Heart left ventricle (tissue), 16 donors: ENCODE measurements around the gene MCC. TPM values are rescaled to one million over a fixed set of nuclear protein-coding genes. Genes with fewer than 3 reads are reported as not detected.
A peak's percentile ranks its signal among the peaks of the same experiment; 100 is the strongest.

Experiments used
- ATAC-seq, 4 donors: fragments of 200-7000 bp; cut with Tn5 transposase; one replicate each; pipeline ENCODE4 v1.9.1; 2020 to 2022; ENCODE audit warnings: moderate library complexity in 4 of 4, mild to moderate bottlenecking in 3 of 4, moderate number of reproducible peaks in 1 of 4
- DNase-seq, 5 donors: peaks; one replicate each; pipeline ENCODE4 v3.0.0-alpha.2; 2020
- H3K27ac ChIP-seq, 12 donors: fragments of 200-600 bp; sonication (generic) in 4 of 12; one replicate each; pipeline versions ENCODE4 v1.5.0 to v1.8.0; 2016 to 2022; ENCODE audit warnings: mild to moderate bottlenecking in 2 of 12
- H3K27me3 ChIP-seq, 9 donors: fragments of 200-600 bp; sonication (generic) in 2 of 9; one replicate each; pipeline versions ENCODE4 v1.5.1 to v1.8.0; 2016 to 2022; ENCODE audit warnings: mild to moderate bottlenecking in 3 of 9
- H3K36me3 ChIP-seq, 9 donors: fragments of 200-600 bp; sonication (generic) in 2 of 9; one replicate each; pipeline versions ENCODE4 v1.5.0 to v1.8.0; 2018 to 2022; ENCODE audit warnings: mild to moderate bottlenecking in 2 of 9
- H3K4me1 ChIP-seq, 12 donors: fragments of 200-600 bp; sonication (generic) in 4 of 12; one replicate each; pipeline versions ENCODE4 v1.5.0 to v1.8.0; 2016 to 2022; ENCODE audit warnings: mild to moderate bottlenecking in 3 of 12
- H3K4me3 ChIP-seq, 12 donors: fragments of 200-600 bp; sonication (generic) in 4 of 12; one replicate each; pipeline versions ENCODE4 v1.5.0 to v1.8.0; 2017 to 2022; ENCODE audit warnings: mild to moderate bottlenecking in 9 of 12, moderate library complexity in 4 of 12
- H3K9me3 ChIP-seq, 12 donors: fragments of 200-600 bp; sonication (generic) in 4 of 12; one replicate each; pipeline versions ENCODE4 v1.5.0 to v1.8.0; 2016 to 2022; ENCODE audit warnings: mild to moderate bottlenecking in 1 of 12
- CTCF ChIP-seq, 12 donors: fragments of 200-600 bp; sonication (generic) in 4 of 12; IDR thresholded peaks; one replicate each; pipeline versions ENCODE4 v1.5.0 to v1.8.0; 2018 to 2022; ENCODE audit warnings: antibody characterized with exemption in 12 of 12, mild to moderate bottlenecking in 5 of 12
- POLR2A ChIP-seq, 2 donors: fragments of 450-650 bp; IDR thresholded peaks; one replicate each; pipeline ENCODE4 v1.6.1; 2017; ENCODE audit warnings: antibody characterized with exemption in 2 of 2, mild to moderate bottlenecking in 2 of 2, moderate library complexity in 2 of 2
- WGBS, 4 donors: extraction: QIAGEN DNeasy Blood & Tissue Kit in 2 of 4; methylation state at CpG; one replicate each; pipeline versions ENCODE4 v1.1.5 to v1.1.7; 2013 to 2018; 5-methylcytosine and 5-hydroxymethylcytosine counted together
- intact Hi-C, 10 donors: fragments of 100-400 bp; cut with DNase I; formaldehyde crosslinking; loops; one replicate each; pipeline versions ENCODE4 v1.11.1 to v1.14.2; 2022
- polyA plus RNA-seq, 2 donors: library from polyadenylated mRNA; stranded (reverse); fragments of 200-250 nt; gene quantifications; one replicate each; pipeline ENCODE4 v1.2.3, GENCODE V29; 2013
- total RNA-seq, 9 donors: library from RNA; depleted of rRNA in 2 of 9; stranded (reverse); fragments of >200 nt in 2 of 9; fragmentation: NEBNext Ultra II Directional in 3 of 9; extraction: Animal tissue kit (Norgen Biotek cat#: 25700) in 3 of 9; gene quantifications; one replicate each; pipeline versions ENCODE4 v1.1.0 to v1.2.4, GENCODE V29; 2016 to 2023
- donor health status: ischemic (EF 13 %, LVEDD 7.1; RV severe dilation, severe dysfunction).
- donor health status: healthy with polysubstance abuse.
- donor health status: DM: no; HTN: yes; CAD: no.
- donor health status: DM: no; HTN: no; CAD: no.
- donor health status: ischemic (EF 25% LVEDD 6.9; RV normal size, moderate dysfunction).
- donor health status: ischemic (EF 25% LVEDD 5.7; RV mildly dilated, moderate dysfunction).
- donor health status: healthy.
- donor health status: DM: yes; HTN: yes; CAD: no.
- donor health status: ischemic (EF 35%, LVEDD 5.7; RV mildly dilated, moderate dysfunction).
- donor health status: nonischemic (EF 11% LVEDD 7.7; RV severe dilation, severe dysfunction).
- donor health status: DM: yes; HTN: yes; CAD: no.
- donor health status: PGD.
- donor health status: ischemic (EF 29% LVEDD 5.4; RV normal size, mild dysfunction).
- donor health status: nonischemic (EF 23%, LVEDD 6.1; RV moderate dilation, normal function).

The MCC gene
- total and polyA plus RNA-seq, 11 donors: 6.1 to 33.8 (median 24.3) TPM

- intact Hi-C loops: loop anchor here (2.0 to 10.0 kb wide), 10 partner anchors 133 to 519 kb away; no protein-coding TSS in a partner anchor
- Histone ChIP-seq H3K4me3 (peak within 1 kb of the TSS; percentile 77 to 96 (median 82)), H3K27me3 (peaks cover 0 to 13% (median 0%) of the 10 kb centered on the region in 9 donors), H3K4me1 (peaks cover 0 to 37% (median 16%) of the 10 kb centered on the region in 12 donors), H3K9me3 (no peaks in the 10 kb centered on the region), H3K27ac (peak within 1 kb of the TSS; percentile 70 to 97 (median 92)), H3K36me3 (peaks cover 0 to 33% (median under 1%) of the 10 kb centered on the region in 9 donors)
- DNase-seq (peak; percentile 88 to 95 (median 91)), ATAC-seq (peak; percentile 95 to 98 (median 98))
- TF ChIP-seq CTCF (IDR thresholded peaks at IDR 0.05): peak in 10 of 12 donors; percentile 8 to 58 (median 32)
- peak in 1 of 2 donors; percentile 73 for TF ChIP-seq POLR2A (IDR thresholded peaks at IDR 0.05)
- WGBS, 4 donors: 0 to 1% (median 1%) methylated on average over 51 to 72 of the region's 72 CpGs
Measured at GRCh38 chr5:113513384-113514288, 25.4 kb upstream of the MCC start, which contains the start of gene YTHDC2. YTHDC2 (plus strand) TSS chr5:113513694; CDS start chr5:113513896, 202 bp downstream.

GRCh38 chr5:113512341-113512740, 24.1 kb upstream of the MCC start:
- peaks cover 0 to 37% (median 16%) of the 10 kb centered on the region in 12 donors for H3K4me1 ChIP-seq
- no peaks in the 10 kb centered on the region for H3K9me3 ChIP-seq
- ATAC-seq (no peak), DNase-seq (no peak)
- intact Hi-C loops: loop anchor here (2.0 to 10.0 kb wide), 10 partner anchors 132 to 518 kb away; no protein-coding TSS in a partner anchor
- no peak overlapping the region for H3K4me3 ChIP-seq
- TF ChIP-seq CTCF (IDR thresholded peaks at IDR 0.05) (no peak), POLR2A (IDR thresholded peaks at IDR 0.05) (no peak)
- H3K27me3 ChIP-seq: peaks cover 0 to 23% (median 0%) of the 10 kb centered on the region in 9 donors
- 89 to 92% (median 90%) methylated on average over 3 of the region's 3 CpGs for WGBS, 4 donors
- no peak overlapping the region for H3K27ac ChIP-seq
- H3K36me3 ChIP-seq: peaks cover 0 to 22% (median 0%) of the 10 kb centered on the region in 9 donors

- intact Hi-C loops: loop anchor here (2.0 to 10.0 kb wide), 10 partner anchors 130 to 516 kb away; no protein-coding TSS in a partner anchor
- H3K4me1 ChIP-seq: peaks cover 0 to 27% (median 13%) of the 10 kb centered on the region in 12 donors
- TF ChIP-seq POLR2A (IDR thresholded peaks at IDR 0.05) (no peak), CTCF (IDR thresholded peaks at IDR 0.05) (peak; percentile 19 to 60 (median 45))
- H3K36me3 ChIP-seq: peaks cover 0 to 10% (median 0%) of the 10 kb centered on the region in 9 donors
- peaks cover 0 to 23% (median 0%) of the 10 kb centered on the region in 9 donors for H3K27me3 ChIP-seq
- ATAC-seq (no peak), DNase-seq (no peak)
- 54 to 57% (median 55%) methylated on average over 6 of the region's 6 CpGs for WGBS, 4 donors
- H3K4me3 ChIP-seq: no peak overlapping the region
- H3K9me3 ChIP-seq: no peaks in the 10 kb centered on the region
- H3K27ac ChIP-seq: no peak overlapping the region
Measured at GRCh38 chr5:113510836-113511451, 22.7 kb upstream of the MCC start.
